CD4-positive, alpha-beta T cell treated with Interferon gamma for 1 hour (primary cell): ENCODE results near the gene CDK12.
A peak's percentile ranks its signal among the peaks of the same experiment; 100 is the strongest.
"Not testable (repeated sequence)": the region's sequence is repeated elsewhere in the genome, so short reads cannot be mapped to it uniquely, and the experiment has no call there.

Experiments used
- DNase-seq: peaks from one replicate; pipeline ENCODE4 v3.0.0-alpha.2; 2020

The CDK12 gene

GRCh38 chr17:39461113-39461925 lies at the start of gene CDK12:
Gene CDK12, plus strand, starts transcription at chr17:39461486. Its CDS starts 586 bp downstream, at chr17:39462072.
- DNase-seq = peak; percentile 98

GRCh38 chr17:39416141-39416540 lies 45.1 kb upstream of the CDK12 start:
- DNase-seq = no peak

- DNase-seq = no peak
Observed at GRCh38 chr17:39429600-39429999, 31.7 kb upstream of the CDK12 start.

- DNase-seq = not testable (repeated sequence)
Observed at GRCh38 chr17:39439868-39440267, 21.4 kb upstream of the CDK12 start.

- no peak for DNase-seq
Observed at GRCh38 chr17:39443326-39443725, 18.0 kb upstream of the CDK12 start.

GRCh38 chr17:39447561-39447960 lies 13.7 kb upstream of the CDK12 start:
- no peak for DNase-seq

GRCh38 chr17:39450051-39450450 lies 11.2 kb upstream of the CDK12 start:
- no peak for DNase-seq

- DNase-seq = peak; percentile 96
Observed at GRCh38 chr17:39450847-39451581, 10.3 kb upstream of the CDK12 start, which contains the start of gene MED1. Gene MED1, minus strand, starts transcription at chr17:39451263. Its CDS starts 201 bp downstream, at chr17:39451062.

- no peak for DNase-seq
Observed at GRCh38 chr17:39455919-39456318, 5.4 kb upstream of the CDK12 start.

GRCh38 chr17:39461926-39462569 lies 762 bp downstream of the CDK12 start:
- DNase-seq = no peak

- DNase-seq = no peak
Observed at GRCh38 chr17:39462631-39463375, 1.5 kb downstream of the CDK12 start.

- DNase-seq = not testable (repeated sequence)
Observed at GRCh38 chr17:39464639-39465181, 3.4 kb downstream of the CDK12 start.

GRCh38 chr17:39468610-39469009 lies 7.3 kb downstream of the CDK12 start:
- not testable (repeated sequence) for DNase-seq

- DNase-seq = no peak
Observed at GRCh38 chr17:39473310-39473709, 12.0 kb downstream of the CDK12 start.

- DNase-seq = not testable (repeated sequence)
Observed at GRCh38 chr17:39479631-39480030, 18.3 kb downstream of the CDK12 start.

GRCh38 chr17:39483506-39483905 lies 22.2 kb downstream of the CDK12 start:
- no peak for DNase-seq

- DNase-seq = no peak
Observed at GRCh38 chr17:39484178-39484577, 22.9 kb downstream of the CDK12 start.

GRCh38 chr17:39485555-39485954 lies 24.3 kb downstream of the CDK12 start:
- no peak for DNase-seq

GRCh38 chr17:39486242-39486641 lies 25.0 kb downstream of the CDK12 start:
- no peak for DNase-seq

- not testable (repeated sequence) for DNase-seq
Observed at GRCh38 chr17:39487490-39487889, 26.2 kb downstream of the CDK12 start.

- no peak for DNase-seq
Observed at GRCh38 chr17:39487946-39488345, 26.7 kb downstream of the CDK12 start.

- DNase-seq = not testable (repeated sequence)
Observed at GRCh38 chr17:39496921-39497320, 35.6 kb downstream of the CDK12 start.
